Cerebellar cortex (tissue), 1 donor: Measurements from ENCODE around the gene PSENEN.
"Not testable (repeated sequence)": the region's sequence is repeated elsewhere in the genome, so short reads cannot be mapped to it uniquely, and the experiment has no call there.

Source experiments
- DNase-seq: peaks from one replicate; pipeline ENCODE4 v3.0.0-alpha.2; 2015; ENCODE audit warnings: low spot score

PSENEN gene

GRCh38 chr19:35718345-35719041 lies 27.0 kb upstream of the PSENEN start:
- DNase-seq, result no peak

GRCh38 chr19:35719402-35720162 lies 25.9 kb upstream of the PSENEN start:
- no peak for DNase-seq

GRCh38 chr19:35720163-35720524 lies 25.3 kb upstream of the PSENEN start:
- no peak for DNase-seq

- no peak for DNase-seq
Measured at GRCh38 chr19:35720648-35721047, 24.8 kb upstream of the PSENEN start.

- DNase-seq, result no peak
Measured at GRCh38 chr19:35721374-35721773, 24.1 kb upstream of the PSENEN start.

- no peak for DNase-seq
Measured at GRCh38 chr19:35722461-35722860, 23.0 kb upstream of the PSENEN start.

- no peak for DNase-seq
Measured at GRCh38 chr19:35722897-35723296, 22.6 kb upstream of the PSENEN start.

GRCh38 chr19:35723671-35724070 lies 21.8 kb upstream of the PSENEN start:
- no peak for DNase-seq

- not testable (repeated sequence) for DNase-seq
Measured at GRCh38 chr19:35724132-35724531, 21.3 kb upstream of the PSENEN start.

GRCh38 chr19:35724560-35724959 lies 20.9 kb upstream of the PSENEN start:
- no peak for DNase-seq

- no peak for DNase-seq
Measured at GRCh38 chr19:35725216-35725861, 20.1 kb upstream of the PSENEN start.

- DNase-seq, result no peak
Measured at GRCh38 chr19:35727053-35727955, 18.1 kb upstream of the PSENEN start.

GRCh38 chr19:35727956-35728706 lies 17.3 kb upstream of the PSENEN start:
- no peak for DNase-seq

GRCh38 chr19:35729021-35729420 lies 16.4 kb upstream of the PSENEN start:
- no peak for DNase-seq

GRCh38 chr19:35729763-35730162 lies 15.7 kb upstream of the PSENEN start:
- no peak for DNase-seq

- DNase-seq, result no peak
Measured at GRCh38 chr19:35730326-35730725, 15.1 kb upstream of the PSENEN start.

- DNase-seq, result no peak
Measured at GRCh38 chr19:35731353-35731752, 14.1 kb upstream of the PSENEN start.

- DNase-seq, result no peak
Measured at GRCh38 chr19:35731779-35732405, 13.6 kb upstream of the PSENEN start.

GRCh38 chr19:35732540-35733179 lies 12.8 kb upstream of the PSENEN start:
- no peak for DNase-seq
